COLO668 (cell line): ENCODE measurements around the gene KCNQ2.

Experiments used
- DNase-seq: peaks from one replicate; lab custom pipeline; 2025; ENCODE audit not compliant: unreplicated experiment; lab: John Stamatoyannopoulos, UW

KCNQ2 gene

DNA sequence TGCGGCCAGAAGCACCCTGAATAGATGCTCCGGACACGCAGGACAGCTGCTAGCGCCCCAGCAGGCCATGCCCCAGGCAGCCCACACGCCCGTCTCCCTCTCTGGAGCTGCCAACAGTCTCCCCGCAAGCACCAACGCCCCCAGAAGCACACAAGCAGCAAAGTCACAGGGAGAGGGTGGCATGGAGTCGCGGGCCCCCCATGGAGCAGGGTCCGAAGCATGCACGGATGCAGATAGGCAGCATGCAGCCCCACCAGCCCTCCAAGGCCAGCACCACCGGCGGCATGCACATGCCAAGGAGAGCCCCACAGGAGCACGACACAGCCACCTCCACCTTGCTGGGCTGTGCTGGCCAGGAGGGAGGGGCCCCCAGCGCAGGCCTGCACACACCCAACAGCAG lies 53.8 kb downstream of the KCNQ2 start:
- DNase-seq: no peak

DNA sequence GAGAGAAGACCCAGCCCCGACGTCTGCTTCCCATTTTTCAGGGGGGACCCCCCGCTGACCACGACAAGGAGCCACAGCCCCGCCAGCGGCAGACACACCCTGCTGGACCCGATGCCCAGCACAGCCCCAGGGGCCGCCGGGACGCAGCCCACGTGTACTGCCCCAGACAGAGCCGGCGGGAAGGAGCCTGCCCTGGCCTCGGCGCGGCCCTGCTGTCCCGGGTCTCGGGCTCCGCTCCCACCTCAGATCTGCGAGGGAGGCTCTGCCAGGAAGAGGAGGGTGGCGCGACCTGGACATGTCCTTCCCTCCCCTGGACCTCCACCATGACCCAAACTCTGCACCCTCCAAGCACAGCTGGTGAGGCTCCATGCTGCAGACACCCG lies 54.7 kb downstream of the KCNQ2 start:
- DNase-seq: no peak

- no peak for DNase-seq
Measured at GRCh38 chr20:63417097-63417737, 55.2 kb downstream of the KCNQ2 start.

- DNase-seq: no peak
Measured at GRCh38 chr20:63416631-63417030, 55.8 kb downstream of the KCNQ2 start.

- no peak for DNase-seq
Measured at GRCh38 chr20:63415647-63416391, 56.6 kb downstream of the KCNQ2 start.

DNA sequence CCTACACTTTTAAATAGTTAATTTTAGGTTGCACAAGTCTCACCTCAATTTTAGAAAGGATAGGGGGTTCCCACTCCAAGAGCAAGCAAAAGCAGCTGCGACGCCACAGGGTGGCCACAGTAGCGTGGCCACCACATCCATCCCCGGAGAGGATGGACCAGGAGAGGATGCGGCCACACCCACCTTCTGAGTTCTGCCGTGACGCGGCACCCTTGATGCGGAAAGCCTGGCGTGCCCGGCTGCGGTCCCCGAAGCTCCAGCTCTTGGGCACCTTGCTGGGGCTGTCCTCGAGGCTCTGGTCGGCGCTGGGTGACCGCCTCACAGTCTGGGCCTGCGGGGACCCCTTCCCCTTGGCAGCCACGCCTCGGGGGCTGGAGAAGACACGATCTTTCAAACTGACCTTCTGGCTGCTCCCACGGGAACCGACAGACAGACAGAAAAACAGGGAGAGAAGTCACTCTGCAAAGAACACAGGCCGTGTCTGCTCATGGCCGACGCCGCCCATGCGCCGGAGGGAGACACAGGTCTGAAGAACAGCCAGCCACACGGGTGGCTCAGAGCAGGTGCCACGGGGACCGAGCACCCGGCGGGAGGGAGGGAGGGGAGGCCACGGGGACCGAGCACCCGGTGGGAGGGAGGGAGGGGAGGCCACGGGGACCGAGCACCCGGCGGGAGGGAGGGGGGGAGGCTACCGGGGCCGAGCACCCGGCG lies 57.6 kb downstream of the KCNQ2 start:
- no peak for DNase-seq

- no peak for DNase-seq
Measured at GRCh38 chr20:63413963-63414684, 58.3 kb downstream of the KCNQ2 start.

GRCh38 chr20:63413323-63413722 lies 59.1 kb downstream of the KCNQ2 start:
- DNase-seq: no peak

GRCh38 chr20:63412889-63413288 lies 59.6 kb downstream of the KCNQ2 start:
- no peak for DNase-seq

DNA sequence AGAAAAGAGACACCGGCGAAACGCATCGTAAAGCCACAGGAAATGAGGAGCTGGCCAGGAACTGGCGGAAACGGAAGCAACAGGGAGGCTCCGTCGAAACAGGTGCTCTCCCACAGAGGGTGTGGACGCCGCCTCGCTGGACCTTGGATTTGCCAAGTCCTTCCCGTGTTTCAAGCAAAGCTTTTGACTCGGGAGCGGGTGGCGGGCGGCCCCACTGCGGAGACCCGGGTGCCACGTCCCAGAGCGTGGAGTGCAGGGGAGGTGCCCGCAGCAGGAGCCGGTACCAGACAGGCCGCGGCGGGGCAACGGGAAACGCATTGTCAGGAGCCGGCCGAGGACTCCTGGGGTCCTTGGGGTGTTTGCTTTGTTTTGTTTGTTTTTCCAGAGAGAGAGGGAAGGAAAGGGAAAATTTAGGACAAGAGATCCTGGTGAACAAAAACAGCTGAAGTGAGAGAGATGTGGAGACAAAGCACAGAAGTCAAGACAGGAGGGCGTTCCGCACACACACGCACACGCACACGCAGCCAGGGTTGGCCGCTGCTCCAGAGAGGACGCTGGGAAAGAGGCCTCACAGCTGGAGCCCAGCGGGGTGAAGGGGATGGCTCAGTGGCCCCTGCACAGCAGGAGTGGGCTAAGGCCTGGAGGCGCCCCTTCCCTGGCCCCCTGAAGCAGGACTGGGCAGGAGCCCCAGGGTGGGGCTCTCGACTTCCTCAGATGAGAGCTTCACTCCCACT lies 60.4 kb downstream of the KCNQ2 start:
- DNase-seq: no peak

GRCh38 chr20:63411151-63411897 lies 61.1 kb downstream of the KCNQ2 start:
- no peak for DNase-seq

DNA sequence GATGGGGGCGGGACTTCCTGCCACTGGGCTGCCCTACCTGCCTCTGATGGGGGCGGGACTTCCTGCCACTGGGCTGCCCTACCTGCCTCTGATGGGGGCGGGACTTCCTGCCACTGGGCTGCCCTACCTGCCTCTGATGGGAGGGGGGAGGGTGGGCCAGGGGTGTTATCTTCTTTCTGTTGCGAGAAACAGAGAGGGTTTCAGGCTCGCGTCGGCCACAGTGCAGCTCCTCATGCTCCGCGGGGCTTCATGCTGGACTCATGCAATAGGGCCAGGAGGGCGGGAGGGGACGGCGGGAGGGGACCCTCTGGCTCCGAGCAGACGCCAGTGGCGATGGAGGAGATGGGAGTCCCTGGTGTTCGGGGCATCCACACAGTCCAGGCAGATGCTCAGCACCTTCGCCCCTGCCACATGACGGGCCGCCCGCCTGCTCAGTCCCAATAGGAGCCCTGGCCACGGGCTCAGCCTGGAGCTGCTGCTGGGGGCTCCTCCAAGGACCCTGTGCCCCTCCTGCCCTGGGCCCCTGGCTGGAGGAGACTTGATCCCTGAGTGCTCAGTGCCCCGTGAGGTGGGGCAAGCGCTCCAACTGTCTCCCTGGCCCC lies 62.5 kb downstream of the KCNQ2 start:
- DNase-seq: no peak

DNA sequence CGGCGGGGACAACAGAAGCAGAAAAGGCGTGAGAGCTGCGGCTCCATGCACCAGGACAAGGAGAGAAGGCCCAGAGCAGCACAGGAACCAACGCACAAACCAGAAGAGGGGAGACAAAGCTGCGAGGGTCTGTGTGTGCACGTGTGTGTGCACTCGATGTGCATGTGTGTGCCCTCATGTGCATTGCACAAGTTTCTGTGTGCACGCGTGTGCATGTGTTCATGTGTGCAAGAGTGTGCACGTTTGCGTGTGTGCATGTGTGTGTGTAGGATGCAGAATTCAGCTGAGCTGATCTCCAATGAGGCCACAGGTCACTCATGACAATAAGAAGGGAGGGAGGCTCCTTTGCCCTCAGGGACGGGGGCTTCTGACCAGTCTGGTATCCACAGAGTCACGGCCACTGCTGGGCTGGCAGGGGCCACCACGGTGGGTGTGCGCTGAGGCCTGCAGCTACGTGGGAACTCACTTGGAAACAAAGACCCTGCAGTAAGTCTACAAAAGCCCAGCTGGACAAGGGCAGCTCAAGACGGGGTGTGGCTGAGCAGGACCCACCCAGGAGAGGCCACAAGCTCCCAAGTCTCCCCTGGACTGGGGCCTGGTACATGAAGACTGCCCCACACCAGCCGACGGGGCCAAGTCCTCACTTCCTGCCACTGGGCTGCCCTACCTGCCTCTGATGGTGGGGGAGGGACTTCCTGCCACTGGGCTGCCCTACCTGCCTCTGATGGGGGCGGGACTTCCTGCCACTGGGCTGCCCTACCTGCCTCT lies 63.2 kb downstream of the KCNQ2 start:
- DNase-seq: no peak

DNA sequence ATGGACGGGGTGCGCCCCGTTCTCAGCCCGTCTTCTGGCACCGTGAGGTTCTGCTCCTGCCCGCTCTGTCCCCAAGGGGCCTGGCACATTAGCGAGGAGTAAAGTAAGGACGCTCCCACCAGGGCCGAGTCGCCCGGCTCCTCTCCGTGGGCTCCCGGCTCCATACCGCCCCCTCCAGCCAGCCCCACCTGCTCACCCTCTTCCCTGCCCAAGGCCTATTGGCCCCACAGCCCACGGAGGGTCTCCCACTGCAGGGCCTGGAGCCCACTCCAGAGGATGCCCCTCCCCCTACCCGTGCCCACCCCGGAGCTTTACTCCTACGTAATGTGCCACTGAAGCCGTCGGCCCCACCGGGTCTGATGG lies 63.8 kb downstream of the KCNQ2 start:
- no peak for DNase-seq

GRCh38 chr20:63407928-63408683 lies 64.3 kb downstream of the KCNQ2 start:
- no peak for DNase-seq

- DNase-seq: no peak
Measured at GRCh38 chr20:63406617-63407245, 65.7 kb downstream of the KCNQ2 start.

DNA sequence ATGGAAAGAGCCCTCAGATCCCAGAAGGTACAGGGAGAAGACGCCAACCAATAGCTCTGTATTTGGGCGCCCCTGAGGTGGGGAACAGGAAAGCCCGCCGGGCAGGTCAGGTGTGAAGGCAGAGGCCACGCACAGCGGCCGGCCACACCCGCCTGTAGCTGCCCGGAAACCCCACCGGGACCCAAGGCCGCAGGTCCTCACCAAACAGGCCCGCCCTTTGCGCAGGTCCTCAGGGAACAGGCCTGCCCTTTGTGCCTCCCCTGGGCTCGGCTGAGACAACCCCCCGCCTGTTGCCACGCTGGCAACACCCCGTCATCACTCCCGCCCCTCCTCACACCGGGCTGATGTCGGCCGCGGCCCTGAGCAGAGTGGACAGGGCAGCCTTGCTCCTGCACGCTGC lies 66.4 kb downstream of the KCNQ2 start:
- DNase-seq: no peak
